ENCODE measurements around the gene TRIM32.
"Not testable (repeated sequence)": the region's sequence is repeated elsewhere in the genome, so short reads cannot be mapped to it uniquely, and the experiment has no call there.

TRIM32 gene

GRCh38 chr9:116688806-116689485, 1.8 kb downstream of the TRIM32 start:
- H3K4me1 ChIP-seq (ENCODE audit: insufficient read depth, low read length, poor library complexity, severe bottlenecking) = peaks cover 54% of the 10 kb centered on the region
- peaks cover 7% of the 10 kb centered on the region for H4K20me1 ChIP-seq (ENCODE audit: insufficient read depth, low read length, poor library complexity, severe bottlenecking)
- no peaks in the 10 kb centered on the region for H3K9me3 ChIP-seq (ENCODE audit: insufficient read depth, low read depth, low read length)
- peaks cover 21% of the 10 kb centered on the region for H3K79me2 ChIP-seq (ENCODE audit: insufficient read depth, low read length)
- H3K36me3 ChIP-seq (ENCODE audit: insufficient read depth, low read length) = no peaks in the 10 kb centered on the region
- H2AFZ ChIP-seq (ENCODE audit: low read length) = no peak overlapping the region
- H3K4me2 ChIP-seq (ENCODE audit: low read depth, low read length, poor library complexity, severe bottlenecking) = peak overlapping the region; percentile 95
- TF ChIP-seq, protein P1, sequence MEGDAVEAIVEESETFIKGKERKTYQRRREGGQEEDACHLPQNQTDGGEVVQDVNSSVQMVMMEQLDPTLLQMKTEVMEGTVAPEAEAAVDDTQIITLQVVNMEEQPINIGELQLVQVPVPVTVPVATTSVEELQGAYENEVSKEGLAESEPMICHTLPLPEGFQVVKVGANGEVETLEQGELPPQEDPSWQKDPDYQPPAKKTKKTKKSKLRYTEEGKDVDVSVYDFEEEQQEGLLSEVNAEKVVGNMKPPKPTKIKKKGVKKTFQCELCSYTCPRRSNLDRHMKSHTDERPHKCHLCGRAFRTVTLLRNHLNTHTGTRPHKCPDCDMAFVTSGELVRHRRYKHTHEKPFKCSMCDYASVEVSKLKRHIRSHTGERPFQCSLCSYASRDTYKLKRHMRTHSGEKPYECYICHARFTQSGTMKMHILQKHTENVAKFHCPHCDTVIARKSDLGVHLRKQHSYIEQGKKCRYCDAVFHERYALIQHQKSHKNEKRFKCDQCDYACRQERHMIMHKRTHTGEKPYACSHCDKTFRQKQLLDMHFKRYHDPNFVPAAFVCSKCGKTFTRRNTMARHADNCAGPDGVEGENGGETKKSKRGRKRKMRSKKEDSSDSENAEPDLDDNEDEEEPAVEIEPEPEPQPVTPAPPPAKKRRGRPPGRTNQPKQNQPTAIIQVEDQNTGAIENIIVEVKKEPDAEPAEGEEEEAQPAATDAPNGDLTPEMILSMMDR (conservative IDR thresholded peaks at IDR 0.05; ENCODE audit: low read length) = no peak
- TF ChIP-seq EZH2phosphoT487 (IDR thresholded peaks at IDR 0.05; ENCODE audit: borderline replicate concordance) = no peak
- no peaks in the 10 kb centered on the region for H3F3A ChIP-seq (ENCODE audit: low read depth)
- peak overlapping the region; percentile 95 for H3K4me3 ChIP-seq (ENCODE audit: low read length, poor library complexity, severe bottlenecking)
- no peaks in the 10 kb centered on the region for H3K27me3 ChIP-seq (ENCODE audit: insufficient read depth, low read length, poor library complexity, severe bottlenecking)
- H3K9me2 ChIP-seq (replicated peaks; ENCODE audit: low read depth, low read length) = no peaks in the 10 kb centered on the region
- peak overlapping the region; percentile 83 for H3K9ac ChIP-seq (ENCODE audit: low read depth, low read length, poor library complexity, severe bottlenecking)

DNA sequence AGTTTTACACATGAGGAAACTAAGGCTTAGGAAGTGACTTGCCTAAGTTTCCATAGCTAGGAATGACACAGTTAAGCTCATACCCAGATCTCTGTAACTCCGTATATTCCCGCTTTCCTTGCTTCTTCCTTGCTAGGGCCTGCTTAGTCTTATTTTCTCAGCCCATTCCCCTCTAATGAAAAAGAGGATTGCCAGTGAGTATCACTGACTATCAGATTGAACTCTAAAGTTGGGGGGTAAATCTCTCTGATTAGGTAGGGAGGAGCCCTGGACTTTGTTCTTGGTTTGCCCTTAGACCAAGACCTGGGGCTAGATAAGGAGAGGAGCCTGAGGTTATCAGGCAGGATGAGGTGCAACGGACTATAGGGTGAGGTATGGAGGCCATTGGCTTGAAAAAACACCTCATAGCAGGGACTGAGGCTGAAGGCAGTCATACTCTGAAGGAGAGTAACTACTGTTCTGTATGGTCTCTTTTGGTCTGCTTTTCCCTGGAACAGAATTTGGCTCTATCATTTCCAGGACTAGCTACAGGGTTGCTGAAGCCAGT, 2.5 kb downstream of the TRIM32 start:
- Histone ChIP-seq H3F3A (ENCODE audit: low read depth) (no peaks in the 10 kb centered on the region), H4K20me1 (ENCODE audit: insufficient read depth, low read length, poor library complexity, severe bottlenecking) (peaks cover 7% of the 10 kb centered on the region), H2AFZ (ENCODE audit: low read length) (no peak overlapping the region), H3K4me1 (ENCODE audit: insufficient read depth, low read length, poor library complexity, severe bottlenecking) (peaks cover 54% of the 10 kb centered on the region), H3K9me2 (replicated peaks; ENCODE audit: low read depth, low read length) (no peaks in the 10 kb centered on the region), H3K9me3 (ENCODE audit: insufficient read depth, low read depth, low read length) (no peaks in the 10 kb centered on the region), H3K36me3 (ENCODE audit: insufficient read depth, low read length) (no peaks in the 10 kb centered on the region), H3K9ac (ENCODE audit: low read depth, low read length, poor library complexity, severe bottlenecking) (no peak overlapping the region), H3K4me3 (ENCODE audit: low read length, poor library complexity, severe bottlenecking) (peak overlapping the region; percentile 95), H3K4me2 (ENCODE audit: low read depth, low read length, poor library complexity, severe bottlenecking) (peak overlapping the region; percentile 95), H3K27me3 (ENCODE audit: insufficient read depth, low read length, poor library complexity, severe bottlenecking) (no peaks in the 10 kb centered on the region), H3K79me2 (ENCODE audit: insufficient read depth, low read length) (peaks cover 22% of the 10 kb centered on the region)
- TF ChIP-seq EZH2phosphoT487 (IDR thresholded peaks at IDR 0.05; ENCODE audit: borderline replicate concordance) = no peak
- TF ChIP-seq, protein P1 (conservative IDR thresholded peaks at IDR 0.05; ENCODE audit: low read length) = no peak

GRCh38 chr9:116690805-116691204, 3.7 kb downstream of the TRIM32 start:
- peaks cover 24% of the 10 kb centered on the region for H3K79me2 ChIP-seq (ENCODE audit: insufficient read depth, low read length)
- H2AFZ ChIP-seq (ENCODE audit: low read length); H3F3A ChIP-seq (ENCODE audit: low read depth); H4K20me1 ChIP-seq (ENCODE audit: insufficient read depth, low read length, poor library complexity, severe bottlenecking); H3K27me3 ChIP-seq (ENCODE audit: insufficient read depth, low read length, poor library complexity, severe bottlenecking); H3K9me2 ChIP-seq (replicated peaks; ENCODE audit: low read depth, low read length); H3K4me3 ChIP-seq (ENCODE audit: low read length, poor library complexity, severe bottlenecking); H3K9ac ChIP-seq (ENCODE audit: low read depth, low read length, poor library complexity, severe bottlenecking); H3K9me3 ChIP-seq (ENCODE audit: insufficient read depth, low read depth, low read length); H3K36me3 ChIP-seq (ENCODE audit: insufficient read depth, low read length): not testable (repeated sequence)
- peak overlapping the region; percentile 95 for H3K4me2 ChIP-seq (ENCODE audit: low read depth, low read length, poor library complexity, severe bottlenecking)
- H3K4me1 ChIP-seq (ENCODE audit: insufficient read depth, low read length, poor library complexity, severe bottlenecking) = peaks cover 63% of the 10 kb centered on the region

GRCh38 chr9:116691607-116692006, 4.5 kb downstream of the TRIM32 start:
- Histone ChIP-seq H3K9ac (ENCODE audit: low read depth, low read length, poor library complexity, severe bottlenecking) (no peak overlapping the region), H3K4me3 (ENCODE audit: low read length, poor library complexity, severe bottlenecking) (no peak overlapping the region), H3K9me2 (replicated peaks; ENCODE audit: low read depth, low read length) (no peaks in the 10 kb centered on the region), H3K36me3 (ENCODE audit: insufficient read depth, low read length) (no peaks in the 10 kb centered on the region), H3F3A (ENCODE audit: low read depth) (no peaks in the 10 kb centered on the region), H4K20me1 (ENCODE audit: insufficient read depth, low read length, poor library complexity, severe bottlenecking) (peaks cover 7% of the 10 kb centered on the region), H3K9me3 (ENCODE audit: insufficient read depth, low read depth, low read length) (no peaks in the 10 kb centered on the region), H3K27me3 (ENCODE audit: insufficient read depth, low read length, poor library complexity, severe bottlenecking) (no peaks in the 10 kb centered on the region), H3K4me1 (ENCODE audit: insufficient read depth, low read length, poor library complexity, severe bottlenecking) (peaks cover 57% of the 10 kb centered on the region), H3K79me2 (ENCODE audit: insufficient read depth, low read length) (peaks cover 24% of the 10 kb centered on the region), H2AFZ (ENCODE audit: low read length) (no peak overlapping the region), H3K4me2 (ENCODE audit: low read depth, low read length, poor library complexity, severe bottlenecking) (peak overlapping the region; percentile 95)
- TF ChIP-seq, protein P1 (conservative IDR thresholded peaks at IDR 0.05; ENCODE audit: low read length) = no peak
- no peak for TF ChIP-seq EZH2phosphoT487 (IDR thresholded peaks at IDR 0.05; ENCODE audit: borderline replicate concordance)

Measured in Loucy (cell line).